GM12873 (cell line): ENCODE measurements around the gene TAF1B.

ENCODE experiments used
- CTCF ChIP-seq: IDR thresholded peaks from 2 replicates; pipeline ENCODE4 v1.5.1; 2012; ENCODE audit warnings: low read depth, mild to moderate bottlenecking, moderate library complexity, low read length, control low read depth; ENCODE audit not compliant: insufficient read depth; ENCODE audit errors: missing control alignments

Gene TAF1B

GRCh38 chr2:9805435-9806297 lies 37.6 kb upstream of the TAF1B start:
- no peak for TF ChIP-seq CTCF

GRCh38 chr2:9806298-9806610 lies 37.0 kb upstream of the TAF1B start:
- TF ChIP-seq CTCF: no peak

GRCh38 chr2:9806656-9807055 lies 36.6 kb upstream of the TAF1B start:
- TF ChIP-seq CTCF: no peak

- TF ChIP-seq CTCF: no peak
Observed at GRCh38 chr2:9807056-9807455, 36.2 kb upstream of the TAF1B start.

GRCh38 chr2:9807555-9808305 lies 35.5 kb upstream of the TAF1B start:
- TF ChIP-seq CTCF: no peak

GRCh38 chr2:9808334-9809063 lies 34.8 kb upstream of the TAF1B start:
- TF ChIP-seq CTCF: no peak

GRCh38 chr2:9809064-9809356 lies 34.3 kb upstream of the TAF1B start:
- no peak for TF ChIP-seq CTCF
